ENCODE measurements around the gene SVEP1. TPM values are rescaled to one million over a fixed set of nuclear protein-coding genes. Genes with fewer than 3 reads are reported as not detected.

Gene SVEP1
- total and polyA plus RNA-seq, 2 experiments from 2014 or later = 1.9 to 4.4 TPM

DNA sequence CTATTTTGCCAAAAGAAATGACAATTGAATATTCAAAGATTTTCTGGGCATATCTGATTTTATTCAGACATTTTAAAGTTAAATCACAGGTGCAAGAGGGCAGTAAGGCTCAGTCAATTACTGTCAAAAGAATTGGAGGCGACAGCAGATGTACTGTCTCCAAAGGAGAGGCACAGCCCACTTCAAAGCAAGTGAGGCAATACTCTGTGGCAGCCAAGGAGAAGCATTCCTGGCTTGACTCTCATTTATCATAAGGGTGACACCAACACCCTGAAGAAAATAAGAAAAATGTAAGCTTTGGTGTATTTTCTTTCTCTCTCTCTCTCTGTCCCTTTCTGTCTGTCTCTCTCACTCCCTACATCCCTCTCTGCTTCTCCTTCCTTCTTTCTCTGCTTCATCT is 93.3 kb downstream of the SVEP1 start:
- H3K4me3 ChIP-seq = no peak overlapping the region
- no peaks in the 10 kb centered on the region for H3K36me3 ChIP-seq
- peak in 1 of 2 donors; percentile 16 for DNase-seq (ENCODE audit: low read depth in 1 of 2, low spot score in 1 of 2)
- H3K27ac ChIP-seq = no peak overlapping the region
- H3K27me3 ChIP-seq = no peaks in the 10 kb centered on the region
- H3K4me1 ChIP-seq (ENCODE audit: low read depth) = no peaks in the 10 kb centered on the region
- TF ChIP-seq CTCF (IDR thresholded peaks at IDR 0.05; ENCODE audit: low read depth, low read length) = no peak
- no peaks in the 10 kb centered on the region for H3K9me3 ChIP-seq (ENCODE audit: low read depth)

DNA sequence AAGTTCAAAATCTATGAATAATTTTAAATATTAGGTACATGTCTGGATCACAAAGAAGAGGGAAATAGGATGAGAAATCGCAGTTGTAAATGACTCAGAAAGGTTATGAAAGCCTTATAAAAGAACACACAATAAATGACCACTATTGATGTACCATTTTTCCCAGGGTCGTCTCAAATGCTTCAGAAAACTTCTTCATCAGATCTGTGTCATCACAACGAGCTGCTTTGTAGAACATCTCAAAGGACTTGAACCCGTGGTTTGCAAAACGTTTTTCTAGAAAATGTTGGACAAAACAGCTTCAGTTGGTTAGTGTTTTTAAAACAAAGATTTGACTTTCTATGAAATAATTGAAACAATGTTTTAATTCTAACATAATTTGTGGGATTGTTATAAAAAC is 100.1 kb downstream of the SVEP1 start:
- Histone ChIP-seq H3K36me3 (no peaks in the 10 kb centered on the region), H3K27ac (no peak overlapping the region), H3K4me3 (no peak overlapping the region), H3K4me1 (ENCODE audit: low read depth) (peaks cover 11% of the 10 kb centered on the region), H3K27me3 (no peaks in the 10 kb centered on the region), H3K9me3 (ENCODE audit: low read depth) (no peaks in the 10 kb centered on the region)
- no peak for TF ChIP-seq CTCF (IDR thresholded peaks at IDR 0.05; ENCODE audit: low read depth, low read length)
- DNase-seq (ENCODE audit: low read depth in 1 of 2, low spot score in 1 of 2) = no peak

GRCh38 chr9:110476251-110476650 is 103.3 kb downstream of the SVEP1 start:
- peaks cover 11% of the 10 kb centered on the region for H3K4me1 ChIP-seq (ENCODE audit: low read depth)
- no peaks in the 10 kb centered on the region for H3K36me3 ChIP-seq
- H3K27ac ChIP-seq = peak overlapping the region; percentile 6
- no peaks in the 10 kb centered on the region for H3K9me3 ChIP-seq (ENCODE audit: low read depth)
- TF ChIP-seq CTCF (IDR thresholded peaks at IDR 0.05; ENCODE audit: low read depth, low read length) = no peak
- DNase-seq (ENCODE audit: low read depth in 1 of 2, low spot score in 1 of 2) = peak in 1 of 2 donors; percentile 52
- H3K4me3 ChIP-seq = no peak overlapping the region
- H3K27me3 ChIP-seq = no peaks in the 10 kb centered on the region

GRCh38 chr9:110472111-110472510 is 107.4 kb downstream of the SVEP1 start:
- no peak for DNase-seq (ENCODE audit: low read depth in 1 of 2, low spot score in 1 of 2)
- H3K27ac ChIP-seq = no peak overlapping the region
- H3K27me3 ChIP-seq = no peaks in the 10 kb centered on the region
- TF ChIP-seq CTCF (IDR thresholded peaks at IDR 0.05; ENCODE audit: low read depth, low read length) = no peak
- no peaks in the 10 kb centered on the region for H3K36me3 ChIP-seq
- H3K4me1 ChIP-seq (ENCODE audit: low read depth) = peaks cover 11% of the 10 kb centered on the region
- no peak overlapping the region for H3K4me3 ChIP-seq
- no peaks in the 10 kb centered on the region for H3K9me3 ChIP-seq (ENCODE audit: low read depth)

DNA sequence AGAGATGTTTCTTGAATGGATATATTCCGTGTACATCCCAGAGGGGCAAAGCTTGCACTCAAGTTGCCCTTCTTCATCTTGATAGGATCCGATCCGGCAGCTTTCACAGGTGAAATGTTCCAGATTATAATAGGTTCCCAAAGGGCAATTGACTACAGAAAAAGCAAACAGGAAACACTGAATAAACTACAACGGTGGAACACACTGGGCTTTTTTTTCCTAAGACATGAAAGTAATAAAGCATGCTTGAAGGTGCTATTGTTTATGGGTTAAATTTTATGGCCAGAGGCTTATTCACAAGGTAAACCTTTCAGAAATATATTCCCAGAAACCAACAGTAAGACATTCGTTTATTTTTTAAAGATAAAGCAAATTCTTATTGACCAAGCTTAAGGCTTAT is 110.6 kb downstream of the SVEP1 start:
- TF ChIP-seq CTCF (IDR thresholded peaks at IDR 0.05; ENCODE audit: low read depth, low read length) = no peak
- no peak for DNase-seq (ENCODE audit: low read depth in 1 of 2, low spot score in 1 of 2)
- Histone ChIP-seq H3K27ac (no peak overlapping the region), H3K27me3 (no peaks in the 10 kb centered on the region), H3K4me3 (no peak overlapping the region), H3K36me3 (no peaks in the 10 kb centered on the region), H3K4me1 (ENCODE audit: low read depth) (no peaks in the 10 kb centered on the region), H3K9me3 (ENCODE audit: low read depth) (no peaks in the 10 kb centered on the region)

DNA sequence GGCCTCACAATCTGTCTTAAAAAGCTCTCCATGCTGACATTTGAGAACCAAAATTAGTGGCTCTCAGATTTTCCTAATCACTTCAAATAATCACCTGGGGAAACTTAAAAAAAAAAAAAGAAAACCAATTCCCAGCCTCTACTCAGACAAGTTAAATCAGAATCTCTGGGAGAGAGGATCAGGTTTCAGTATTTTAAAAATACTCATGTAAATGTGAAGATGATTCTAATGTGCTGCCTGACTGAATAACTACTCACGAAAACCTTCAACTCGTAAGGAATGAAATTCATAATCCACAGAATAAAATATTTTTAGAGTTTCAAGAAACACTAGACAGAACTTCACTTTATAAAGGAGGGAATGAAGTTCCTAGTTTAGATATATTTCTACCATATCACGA is 114.4 kb downstream of the SVEP1 start:
- no peak overlapping the region for H3K4me3 ChIP-seq
- no peak overlapping the region for H3K27ac ChIP-seq
- no peaks in the 10 kb centered on the region for H3K27me3 ChIP-seq
- H3K4me1 ChIP-seq (ENCODE audit: low read depth) = no peaks in the 10 kb centered on the region
- no peak for TF ChIP-seq CTCF (IDR thresholded peaks at IDR 0.05; ENCODE audit: low read depth, low read length)
- no peak for DNase-seq (ENCODE audit: low read depth in 1 of 2, low spot score in 1 of 2)
- H3K9me3 ChIP-seq (ENCODE audit: low read depth) = no peaks in the 10 kb centered on the region
- no peaks in the 10 kb centered on the region for H3K36me3 ChIP-seq

Data from cardiac muscle cell (in vitro differentiated cells and primary cell).